Panc1 (cell line): Measurements from ENCODE around the gene NOC2L. TPM values are rescaled to one million over a fixed set of nuclear protein-coding genes. Genes with fewer than 3 reads are reported as not detected.

Experiments
- ATAC-seq: fragments of 200-7000 bp; cut with Tn5 transposase; 2 replicates; pipeline ENCODE4 v1.9.1; 2020; ENCODE audit warnings: mild to moderate bottlenecking, moderate library complexity
- BruUV-seq: library from RNA; stranded (reverse); fragments of 400-500 nt; replicated peaks from 2 replicates; lab custom pipeline; 2021; lab: Mats Ljungman, UMichigan
- CTCF ChIA-PET: fragments of 300-600 bp; sonication (Branson Sonifier 250); formaldehyde crosslinking; loops from one replicate; lab custom pipeline; 2022; ENCODE audit warnings: antibody characterized with exemption; lab: Charles Lee
- POLR2A ChIA-PET: fragments of 300-600 bp; sonication (Branson Sonifier 250); formaldehyde crosslinking; loops from one replicate; lab custom pipeline; 2022; ENCODE audit warnings: antibody characterized with exemption; lab: Charles Lee
- DNase-seq: peaks from one replicate; pipeline ENCODE4 v3.0.0-alpha.2; 2010; ENCODE audit warnings: low read depth, low spot score
- H3K27ac ChIP-seq: 2 replicates; pipeline ENCODE4 v1.5.1; 2011; ENCODE audit warnings: mild to moderate bottlenecking, low read length, inconsistent platforms
- H3K27me3 ChIP-seq: fragments of 200-500 bp; sonication (Bioruptor generic); 2 replicates; pipeline ENCODE4 v1.6.0; 2014; ENCODE audit warnings: low read length, inconsistent platforms; ENCODE audit not compliant: control insufficient read depth, insufficient read depth
- H3K36me3 ChIP-seq: fragments of 200-500 bp; sonication (Bioruptor generic); 2 replicates; pipeline ENCODE4 v1.5.1; 2014; ENCODE audit warnings: inconsistent platforms, mild to moderate bottlenecking, low read length, moderate library complexity; ENCODE audit not compliant: control insufficient read depth, insufficient read depth
- H3K4me1 ChIP-seq: 2 replicates; pipeline ENCODE4 v1.5.1; 2011; ENCODE audit warnings: inconsistent platforms, mild to moderate bottlenecking, low read length, moderate library complexity; ENCODE audit not compliant: control insufficient read depth, insufficient read depth
- H3K4me3 ChIP-seq, 2 experiments: 2 replicates each; pipeline ENCODE4 v1.5.1; 2011 to 2012; ENCODE audit warnings: low read depth in 2 of 2, low read length in 2 of 2, mild to moderate bottlenecking in 2 of 2, inconsistent platforms in 1 of 2, moderate library complexity in 1 of 2
- H3K9me3 ChIP-seq: fragments of 200-500 bp; sonication (Bioruptor generic); 2 replicates; pipeline ENCODE4 v1.5.1; 2014; ENCODE audit warnings: low read depth, mild to moderate bottlenecking, inconsistent platforms, low read length, moderate library complexity; ENCODE audit not compliant: control insufficient read depth, insufficient read depth
- CTCF ChIP-seq: fragments of 450-650 bp; IDR thresholded peaks from 2 replicates; pipeline ENCODE4 v1.5.1; 2017; ENCODE audit warnings: mild to moderate bottlenecking
- POLR2AphosphoS5 ChIP-seq: IDR thresholded peaks from 2 replicates; pipeline ENCODE4 v1.6.1; 2012; ENCODE audit warnings: mild to moderate bottlenecking, low read depth, low read length, moderate library complexity
- REST ChIP-seq, 2 experiments: IDR thresholded peaks; 2 replicates each; pipeline ENCODE4 v1.6.1; 2011 to 2012; ENCODE audit warnings: low read depth in 2 of 2, control low read depth in 1 of 2, low read length in 1 of 2, mild to moderate bottlenecking in 1 of 2, moderate library complexity in 1 of 2; ENCODE audit not compliant: insufficient read depth in 1 of 2
- SIN3A ChIP-seq: IDR thresholded peaks from 2 replicates; pipeline ENCODE4 v1.6.1; 2012; ENCODE audit warnings: low read depth, mild to moderate bottlenecking, low read length, moderate library complexity, borderline replicate concordance; ENCODE audit not compliant: insufficient read depth
- TCF7L2 ChIP-seq: IDR thresholded peaks from 2 replicates; pipeline ENCODE4 v1.6.1; 2011; ENCODE audit warnings: mild to moderate bottlenecking, low read depth, low read length, inconsistent platforms
- in situ Hi-C: cut with HindIII; loops from 2 replicates; pipeline ENCODE4 v1.10.0; 2016; ENCODE audit warnings: low sequenced_read_pairs, low pct_unique_long_range_greater_than_20kb
- intact Hi-C: fragments of 100-400 bp; cut with micrococcal nuclease; formaldehyde crosslinking; loops from one replicate; pipeline ENCODE4 v1.10.0; 2022; ENCODE audit not compliant: unreplicated experiment
- total RNA-seq: library from RNA; stranded (reverse); gene quantifications from one replicate; pipeline ENCODE4 v1.2.1, GENCODE V29; 2021; ENCODE audit not compliant: unreplicated experiment

Gene NOC2L
- total RNA-seq, 1 experiment from 2014 or later = 193 TPM

GRCh38 chr1:906600-907420 lies 52.2 kb downstream of the NOC2L start:
- Histone ChIP-seq H3K27ac (peak overlapping the region; percentile 69), H3K9me3 (no peaks in the 10 kb centered on the region), H3K4me1 (peaks cover 54% of the 10 kb centered on the region), H3K36me3 (no peaks in the 10 kb centered on the region), H3K4me3 (no peak overlapping the region), H3K27me3 (no peaks in the 10 kb centered on the region)
- in situ Hi-C loops (no loop called here), intact Hi-C loops (loop anchor here (5.0 kb wide), 1 partner anchor 35 kb away; no protein-coding TSS in a partner anchor)
- no peak for TF ChIP-seq TCF7L2
- TF ChIP-seq CTCF = no peak
- TF ChIP-seq SIN3A = no peak
- TF ChIP-seq REST (IDR thresholded peaks at IDR 0.05; ENCODE audit: insufficient read depth in 1 of 2, low read depth in 2 of 2, low read length in 1 of 2) = no peak
- TF ChIP-seq POLR2AphosphoS5 = no peak
- ChIA-PET POLR2A (interaction anchor here (0.5 kb wide), 1 partner anchor 37 kb away, joined by 3 read pairs; no protein-coding TSS in a partner anchor), CTCF (interaction anchor here (1.0 kb wide), 1 partner anchor 31 kb away, joined by 6 read pairs; no protein-coding TSS in a partner anchor)
- TSS peak; percentile 54 for BruUV-seq
- DNase-seq (no peak), ATAC-seq (peak; percentile 68)

GRCh38 chr1:905811-906599 lies 53.1 kb downstream of the NOC2L start:
- ChIA-PET CTCF (interaction anchor here (1.0 to 1.7 kb wide), 2 partner anchors 32 to 70 kb away, joined by 6 to 7 read pairs; no protein-coding TSS in a partner anchor), POLR2A (interaction anchor here (0.5 kb wide), 1 partner anchor 36 kb away, joined by 3 read pairs; no protein-coding TSS in a partner anchor)
- Histone ChIP-seq H3K27ac (peak overlapping the region; percentile 69), H3K36me3 (no peaks in the 10 kb centered on the region), H3K27me3 (no peaks in the 10 kb centered on the region), H3K9me3 (no peaks in the 10 kb centered on the region), H3K4me3 (no peak overlapping the region), H3K4me1 (peaks cover 46% of the 10 kb centered on the region)
- ATAC-seq (no peak; the same call in 1 of the 2 replicates), DNase-seq (no peak)
- intact Hi-C loops = loop anchor here (5.0 kb wide), 1 partner anchor 36 kb away; no protein-coding TSS in a partner anchor
- no TSS peak for BruUV-seq
- no peak for TF ChIP-seq SIN3A
- TF ChIP-seq POLR2AphosphoS5 = no peak
- no peak for TF ChIP-seq TCF7L2
- TF ChIP-seq CTCF = no peak
- no peak for TF ChIP-seq REST (IDR thresholded peaks at IDR 0.05; ENCODE audit: insufficient read depth in 1 of 2, low read depth in 2 of 2, low read length in 1 of 2)
- in situ Hi-C loops = no loop called here
